GM18907 (cell line): Measurements from ENCODE around the gene FRRS1L.

Source experiments
- ATAC-seq: cut with Tn5 transposase; IDR thresholded peaks from one replicate; pipeline ENCODE4 v1.9.1; 2021; ENCODE audit warnings: mild to moderate bottlenecking, moderate library complexity; ENCODE audit not compliant: unreplicated experiment

Gene FRRS1L

DNA sequence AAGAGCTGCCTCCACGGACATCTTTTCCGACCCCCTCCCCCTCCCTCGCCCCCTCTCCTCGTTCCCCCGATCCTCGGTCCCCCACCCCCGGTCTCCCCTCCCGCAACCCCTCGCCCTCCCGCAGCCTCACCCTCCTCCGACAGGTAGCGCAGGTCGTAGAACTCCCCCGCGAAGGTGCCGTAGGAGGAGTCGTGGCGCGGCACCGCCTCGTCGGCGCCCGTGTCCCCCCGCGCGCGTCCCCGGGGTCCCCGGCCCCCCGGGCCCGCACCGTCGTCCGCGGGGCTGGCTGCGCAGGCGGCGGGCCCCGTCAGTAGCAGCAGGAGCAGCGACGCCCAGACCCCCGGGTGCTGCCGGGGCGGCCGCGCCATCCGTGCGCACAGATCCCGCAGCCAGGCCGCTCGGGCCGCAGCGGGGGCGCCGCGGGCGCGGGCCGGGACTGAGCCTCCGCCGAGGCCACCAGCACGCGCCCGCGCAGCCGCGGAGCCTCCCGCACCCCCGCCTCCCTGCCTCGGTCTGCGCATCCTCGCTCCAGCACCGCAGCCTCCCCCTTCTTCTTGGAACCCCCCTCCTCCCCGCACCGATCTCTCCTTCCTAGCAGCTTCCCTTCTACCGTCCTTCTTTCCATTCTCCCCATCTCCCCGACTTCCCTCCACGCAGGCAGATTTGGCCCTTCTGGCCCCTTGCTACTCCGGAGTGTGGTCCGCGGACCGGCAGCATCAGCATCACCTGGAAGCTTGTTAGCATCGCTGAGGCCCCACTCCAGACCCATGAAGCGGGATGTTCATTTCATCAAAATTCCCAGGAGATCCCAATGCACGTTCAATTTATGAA, at the start of gene FRRS1L:
Gene FRRS1L (minus strand): TSS at position 479 of the 831 bp plus-strand sequence. CDS start 111 bp downstream, at position 368.
- no peak for ATAC-seq

DNA sequence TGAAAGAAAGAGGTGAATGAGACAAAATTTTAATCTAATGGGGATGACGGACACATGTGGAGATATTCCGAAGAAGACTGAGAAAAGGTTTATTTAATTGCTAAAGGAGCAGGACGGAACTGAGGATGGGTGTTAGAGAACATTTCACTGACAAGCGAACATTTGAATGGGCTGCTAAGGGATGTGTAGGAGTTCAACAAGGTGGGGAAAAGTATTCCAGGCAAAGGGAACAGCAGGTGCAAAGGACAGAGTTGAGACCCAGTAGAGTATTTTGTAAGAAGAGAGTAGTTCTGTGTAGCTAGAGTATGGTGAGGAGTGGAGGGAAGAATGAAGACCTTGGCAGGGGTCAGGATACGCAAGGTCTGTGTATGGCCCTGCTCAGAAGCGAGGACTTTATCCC, 47.4 kb upstream of the FRRS1L start:
- ATAC-seq, result no peak

- ATAC-seq, result no peak
Measured at GRCh38 chr9:109213285-109214121, 46.5 kb upstream of the FRRS1L start.

GRCh38 chr9:109212768-109213167, 45.7 kb upstream of the FRRS1L start:
- ATAC-seq, result no peak

GRCh38 chr9:109206670-109207069, 39.6 kb upstream of the FRRS1L start:
- ATAC-seq, result no peak

GRCh38 chr9:109205526-109205925, 38.5 kb upstream of the FRRS1L start:
- ATAC-seq, result no peak

- ATAC-seq, result no peak
Measured at GRCh38 chr9:109203761-109204360, 36.8 kb upstream of the FRRS1L start.

GRCh38 chr9:109199676-109200075, 32.6 kb upstream of the FRRS1L start:
- no peak for ATAC-seq

GRCh38 chr9:109198736-109199382, 31.8 kb upstream of the FRRS1L start:
- no peak for ATAC-seq

GRCh38 chr9:109193974-109194556, 27.0 kb upstream of the FRRS1L start:
- no peak for ATAC-seq

DNA sequence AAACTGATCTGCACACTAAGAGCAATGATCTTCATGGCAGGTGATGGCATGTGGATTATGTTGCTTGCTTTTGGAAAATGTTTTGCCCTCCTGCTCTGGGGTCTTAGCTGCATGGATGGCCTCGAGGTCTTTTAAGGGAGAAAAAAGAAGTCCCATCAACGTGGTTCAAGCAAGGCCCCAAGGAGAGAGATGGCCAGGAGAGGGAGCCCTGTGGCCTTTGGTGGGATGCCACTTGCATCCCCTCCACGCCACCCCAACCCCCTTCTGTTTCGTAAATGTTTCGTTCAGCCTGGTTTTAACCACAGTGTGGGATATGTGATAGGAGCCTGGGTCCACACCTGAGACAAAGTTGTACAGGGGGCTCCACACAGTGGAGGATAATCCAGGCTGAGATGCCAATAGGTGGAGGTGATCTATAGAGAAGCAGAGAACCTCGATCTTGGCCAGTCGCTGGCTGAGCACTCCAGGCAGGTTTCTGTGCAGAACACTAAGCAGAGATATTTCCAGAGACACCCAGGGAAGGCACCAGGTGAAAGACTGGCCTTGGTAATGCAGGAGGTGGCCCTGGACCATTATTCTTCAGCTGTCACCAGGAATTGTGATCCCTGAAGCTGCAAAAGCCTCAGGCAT, 25.8 kb upstream of the FRRS1L start:
- ATAC-seq, result no peak

DNA sequence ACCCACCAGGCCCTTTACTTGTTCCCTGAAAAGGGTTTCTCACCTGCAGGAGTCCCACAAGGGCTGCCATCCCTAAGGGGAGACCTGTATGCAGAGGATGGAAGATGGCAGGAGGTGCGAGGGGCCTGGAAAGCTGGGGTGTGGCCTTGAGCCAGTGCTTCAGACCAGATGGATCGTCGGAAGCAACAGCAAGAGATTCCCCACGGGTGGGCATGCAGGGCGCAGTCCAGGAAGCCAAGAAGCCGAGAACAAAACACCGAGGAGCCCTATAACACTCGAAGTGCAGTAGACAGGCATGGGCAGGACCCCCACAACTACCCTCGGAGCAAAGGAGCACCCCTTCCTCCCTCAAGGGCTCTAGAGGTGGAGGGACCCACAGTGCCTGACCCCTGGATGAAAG, 24.7 kb upstream of the FRRS1L start:
- no peak for ATAC-seq

GRCh38 chr9:109190151-109190550, 23.1 kb upstream of the FRRS1L start:
- ATAC-seq, result no peak

- no peak for ATAC-seq
Measured at GRCh38 chr9:109186857-109187520, 19.9 kb upstream of the FRRS1L start.

GRCh38 chr9:109182940-109183798, 16.1 kb upstream of the FRRS1L start:
- ATAC-seq, result peak; percentile 46

- no peak for ATAC-seq
Measured at GRCh38 chr9:109182550-109182939, 15.5 kb upstream of the FRRS1L start.

DNA sequence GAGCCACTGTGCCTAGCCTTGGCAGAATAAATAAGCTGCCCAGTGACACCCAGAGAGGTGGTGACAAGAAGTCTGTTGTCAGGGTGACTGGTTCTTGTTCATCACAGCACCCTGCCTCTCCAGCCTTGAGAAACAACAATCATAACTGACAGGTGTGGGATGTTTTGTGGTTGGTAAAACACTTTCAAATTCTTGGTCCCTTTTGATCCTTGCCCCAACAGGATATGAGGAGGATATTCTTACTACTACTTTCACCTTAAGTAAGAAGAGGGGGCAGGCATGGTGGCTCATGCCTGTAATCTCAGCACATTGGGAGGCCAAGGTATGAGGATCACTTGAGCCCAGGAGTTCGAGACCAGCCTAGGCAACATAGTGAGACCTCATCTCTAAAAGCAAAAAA, 14.2 kb upstream of the FRRS1L start:
- ATAC-seq, result peak; percentile 72

DNA sequence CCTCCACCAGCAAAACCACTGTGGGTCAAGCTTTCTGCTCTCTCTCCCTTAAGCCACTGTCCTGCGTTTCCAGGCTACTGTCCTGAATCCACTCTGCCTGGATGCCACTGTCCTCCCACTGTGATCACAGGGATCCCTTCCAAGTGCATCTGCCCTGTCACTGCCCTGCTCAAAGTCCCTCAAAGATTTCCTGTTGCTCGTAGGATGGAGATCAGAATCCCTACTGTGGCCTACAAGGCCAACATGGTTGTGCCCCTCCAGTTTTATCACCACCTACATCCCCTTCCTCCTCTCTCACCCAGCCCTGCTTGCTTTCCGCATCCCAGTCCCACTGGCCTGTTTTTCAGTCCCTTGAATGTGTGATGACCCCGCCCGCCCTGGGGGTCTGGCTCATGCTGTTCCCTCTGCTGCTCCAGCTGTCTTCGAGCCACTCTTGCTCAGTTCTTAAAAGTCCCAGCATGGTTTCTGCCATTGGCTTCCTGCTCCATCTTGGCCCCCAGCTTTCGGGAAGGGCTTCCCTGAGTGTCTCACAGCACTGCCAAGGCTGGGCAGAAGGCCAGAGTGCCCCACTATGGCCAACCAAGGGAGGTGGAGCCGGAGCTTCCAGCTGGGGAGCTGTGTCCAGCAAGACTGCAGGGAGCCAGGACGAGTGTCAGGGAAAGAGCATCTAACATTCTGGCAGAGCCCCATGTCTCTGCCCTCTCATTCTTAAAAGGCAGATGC, 12.9 kb upstream of the FRRS1L start:
- no peak for ATAC-seq
